HCT116 (cell line): ENCODE measurements around the gene PROK2.

ENCODE experiments used
- CEBPB ChIP-seq: IDR thresholded peaks from 2 replicates; pipeline ENCODE4 v1.6.1; 2012; ENCODE audit warnings: low read depth
- EZH2 ChIP-seq: fragments of 200-600 bp; sonication (generic); IDR thresholded peaks from 2 replicates; pipeline ENCODE4 v1.6.1; 2017; ENCODE audit warnings: antibody characterized with exemption, mixed run types
- EZH2phosphoT487 ChIP-seq: fragments of 200-600 bp; IDR thresholded peaks from 2 replicates; pipeline ENCODE4 v1.6.1; 2018; ENCODE audit warnings: antibody characterized with exemption, borderline replicate concordance
- POLR2A ChIP-seq: IDR thresholded peaks from 2 replicates; pipeline ENCODE4 v1.7.0; 2011; ENCODE audit warnings: borderline replicate concordance; ENCODE audit not compliant: insufficient read depth, insufficient read length; ENCODE audit errors: extremely low read depth
- POLR2AphosphoS5 ChIP-seq: IDR thresholded peaks from 2 replicates; pipeline ENCODE4 v1.6.1; 2011; ENCODE audit warnings: mild to moderate bottlenecking, low read depth, low read length, moderate library complexity
- SP1 ChIP-seq: IDR thresholded peaks from 2 replicates; pipeline ENCODE4 v1.6.1; 2012; ENCODE audit warnings: low read depth
- ZNF274 ChIP-seq: fragments of 200-500 bp; sonication (Bioruptor generic); IDR thresholded peaks from 2 replicates; pipeline ENCODE4 v1.6.1; 2014; ENCODE audit warnings: mild to moderate bottlenecking, low read depth, low read length, inconsistent platforms
- TF ChIP-seq, protein P1 (sequence below), 3 experiments: fragments of 200-600 bp in 1 of 3; sonication (generic) in 1 of 3; IDR thresholded peaks in 2 of 3; conservative IDR thresholded peaks in 1 of 3; 2 replicates each; pipeline ENCODE4 v1.5.1; 2012 to 2017; ENCODE audit warnings: low read depth in 2 of 3, low read length in 2 of 3, antibody characterized with exemption in 1 of 3, borderline replicate concordance in 1 of 3, control low read depth in 1 of 3, mild to moderate bottlenecking in 1 of 3, mixed read lengths in 1 of 3, mixed run types in 1 of 3, moderate library complexity in 1 of 3; ENCODE audit not compliant: insufficient read depth in 1 of 3

DNA sequence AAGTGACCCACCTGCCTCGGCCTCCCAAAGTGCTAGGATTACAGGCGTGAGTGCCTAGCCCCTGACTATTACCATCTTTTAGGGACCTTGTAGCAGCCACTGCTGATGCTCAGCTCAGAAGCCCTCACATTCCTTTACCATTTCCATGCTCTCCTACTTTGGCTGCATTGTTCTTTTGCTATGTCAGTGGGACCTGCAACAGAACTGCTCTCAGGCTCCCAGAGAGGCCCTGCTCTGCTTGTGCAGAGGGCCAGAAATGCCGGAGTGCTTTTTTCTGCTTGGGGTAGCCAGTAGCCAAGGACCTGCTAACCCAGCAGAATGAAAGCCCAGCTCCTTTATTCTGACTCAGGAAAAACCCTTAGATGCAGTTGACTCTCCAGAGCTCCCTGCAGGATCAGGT is 18.3 kb upstream of the PROK2 start:
- TF ChIP-seq POLR2A (no peak), EZH2phosphoT487 (no peak), POLR2AphosphoS5 (no peak), ZNF274 (no peak), SP1 (no peak), CEBPB (no peak), EZH2 (no peak)
- TF ChIP-seq, protein P1, sequence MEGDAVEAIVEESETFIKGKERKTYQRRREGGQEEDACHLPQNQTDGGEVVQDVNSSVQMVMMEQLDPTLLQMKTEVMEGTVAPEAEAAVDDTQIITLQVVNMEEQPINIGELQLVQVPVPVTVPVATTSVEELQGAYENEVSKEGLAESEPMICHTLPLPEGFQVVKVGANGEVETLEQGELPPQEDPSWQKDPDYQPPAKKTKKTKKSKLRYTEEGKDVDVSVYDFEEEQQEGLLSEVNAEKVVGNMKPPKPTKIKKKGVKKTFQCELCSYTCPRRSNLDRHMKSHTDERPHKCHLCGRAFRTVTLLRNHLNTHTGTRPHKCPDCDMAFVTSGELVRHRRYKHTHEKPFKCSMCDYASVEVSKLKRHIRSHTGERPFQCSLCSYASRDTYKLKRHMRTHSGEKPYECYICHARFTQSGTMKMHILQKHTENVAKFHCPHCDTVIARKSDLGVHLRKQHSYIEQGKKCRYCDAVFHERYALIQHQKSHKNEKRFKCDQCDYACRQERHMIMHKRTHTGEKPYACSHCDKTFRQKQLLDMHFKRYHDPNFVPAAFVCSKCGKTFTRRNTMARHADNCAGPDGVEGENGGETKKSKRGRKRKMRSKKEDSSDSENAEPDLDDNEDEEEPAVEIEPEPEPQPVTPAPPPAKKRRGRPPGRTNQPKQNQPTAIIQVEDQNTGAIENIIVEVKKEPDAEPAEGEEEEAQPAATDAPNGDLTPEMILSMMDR (IDR thresholded peaks at IDR 0.05 in 2 of 3, conservative IDR thresholded peaks at IDR 0.05 in 1 of 3; ENCODE audit: borderline replicate concordance in 1 of 3, insufficient read depth in 1 of 3, low read depth in 2 of 3, low read length in 2 of 3): no peak
